Astrocyte of the cerebellum (primary cell): ENCODE data around the gene SNX22.
A peak's percentile ranks its signal among the peaks of the same experiment; 100 is the strongest.

Experiments
- DNase-seq: peaks from one replicate; pipeline ENCODE4 v3.0.0-alpha.2; 2011; ENCODE audit warnings: low read depth
- H3K4me3 ChIP-seq: 2 replicates; pipeline ENCODE4 v1.5.1; 2011; ENCODE audit warnings: mild to moderate bottlenecking, low read depth, low read length, moderate library complexity
- CTCF ChIP-seq: IDR thresholded peaks from 2 replicates; pipeline ENCODE4 v1.5.1; 2012; ENCODE audit warnings: low read length, low read depth, moderate library complexity, mild to moderate bottlenecking; ENCODE audit errors: missing control alignments
- in situ Hi-C: cut with HindIII; loops from 2 replicates; pipeline ENCODE4 v1.10.0; 2017; ENCODE audit warnings: low sequenced_read_pairs

The SNX22 gene

DNA sequence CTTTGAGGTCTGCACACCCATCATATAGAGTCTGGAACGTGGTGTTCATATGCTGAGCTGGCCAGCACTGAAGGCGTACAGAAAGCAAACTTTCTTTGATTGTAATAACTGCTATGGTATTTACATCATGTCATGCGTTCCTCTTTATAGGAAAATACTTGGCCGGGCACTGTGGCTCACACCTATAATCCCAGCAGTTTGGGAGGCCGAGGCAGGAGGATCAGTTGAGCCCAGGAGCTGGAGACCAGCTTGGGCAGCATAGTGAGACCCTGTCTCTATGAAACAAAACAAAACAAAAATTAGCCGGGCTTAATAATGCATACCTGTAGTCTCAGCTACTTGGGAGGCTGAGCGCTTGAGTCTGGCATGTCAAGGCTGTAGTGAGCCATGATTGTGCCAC lies 3.4 kb upstream of the SNX22 start:
- DNase-seq, result no peak
- H3K4me3 ChIP-seq, result no peak overlapping the region
- in situ Hi-C loops, result no loop called here
- TF ChIP-seq CTCF, result no peak

GRCh38 chr15:64148581-64148980 lies 3.0 kb upstream of the SNX22 start:
- TF ChIP-seq CTCF, result no peak
- no peak overlapping the region for H3K4me3 ChIP-seq
- in situ Hi-C loops, result no loop called here
- no peak for DNase-seq

DNA sequence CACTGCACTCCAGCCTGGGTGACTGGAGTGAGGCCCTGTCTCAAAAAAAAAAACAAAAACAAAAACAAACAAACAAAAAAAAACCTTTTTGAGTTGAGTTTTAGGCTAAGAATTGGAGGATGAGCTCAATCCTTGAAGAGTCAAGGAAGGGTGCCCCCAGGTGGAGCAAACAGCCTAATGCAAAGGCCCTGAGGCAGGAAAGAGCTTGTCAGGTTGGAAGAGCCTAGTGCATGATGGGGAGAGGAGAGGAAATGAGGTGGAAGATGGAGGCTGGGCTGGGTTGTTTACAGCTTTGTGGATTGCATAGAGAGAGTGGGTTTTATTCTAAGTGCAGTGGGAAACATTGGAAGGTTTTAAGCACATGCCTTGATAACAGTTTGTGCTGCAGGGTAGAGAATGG lies 2.1 kb upstream of the SNX22 start:
- no peak for DNase-seq
- no peak overlapping the region for H3K4me3 ChIP-seq
- no peak for TF ChIP-seq CTCF
- in situ Hi-C loops, result no loop called here

DNA sequence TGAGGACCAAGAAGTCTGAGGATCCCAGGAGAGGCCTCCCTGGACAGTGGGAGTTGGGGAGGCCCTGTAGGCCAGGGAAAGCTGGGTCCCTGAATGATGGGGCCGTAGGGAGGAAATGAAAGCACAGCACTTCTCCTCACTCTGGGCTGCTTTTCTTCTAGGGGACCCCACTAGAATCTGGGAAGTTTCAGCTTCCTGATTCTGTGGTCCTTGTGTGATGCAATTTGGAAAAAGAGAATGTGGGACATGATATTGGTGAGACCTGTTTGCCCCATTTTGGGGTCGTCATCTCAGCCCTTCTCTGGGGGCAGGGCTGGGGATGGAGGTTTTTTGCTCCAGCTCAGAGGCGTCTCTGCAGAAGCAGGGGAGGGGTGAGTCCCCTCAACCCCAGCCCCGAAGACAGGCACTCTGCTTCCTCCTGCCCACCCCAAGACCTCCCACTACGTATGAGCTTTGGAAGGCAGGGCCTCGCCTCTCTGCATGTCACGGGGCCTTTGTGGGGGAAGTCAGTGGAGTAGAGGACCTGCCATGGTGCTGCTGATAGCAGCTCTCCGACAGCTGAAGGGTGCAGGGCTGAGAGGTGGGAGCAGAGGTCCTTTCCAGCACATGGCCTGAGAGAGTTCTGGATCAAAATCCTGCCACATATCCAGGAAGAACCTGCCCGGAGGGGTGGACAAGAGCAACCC lies 1.5 kb upstream of the SNX22 start:
- TF ChIP-seq CTCF, result no peak
- H3K4me3 ChIP-seq, result no peak overlapping the region
- in situ Hi-C loops, result no loop called here
- no peak for DNase-seq

DNA sequence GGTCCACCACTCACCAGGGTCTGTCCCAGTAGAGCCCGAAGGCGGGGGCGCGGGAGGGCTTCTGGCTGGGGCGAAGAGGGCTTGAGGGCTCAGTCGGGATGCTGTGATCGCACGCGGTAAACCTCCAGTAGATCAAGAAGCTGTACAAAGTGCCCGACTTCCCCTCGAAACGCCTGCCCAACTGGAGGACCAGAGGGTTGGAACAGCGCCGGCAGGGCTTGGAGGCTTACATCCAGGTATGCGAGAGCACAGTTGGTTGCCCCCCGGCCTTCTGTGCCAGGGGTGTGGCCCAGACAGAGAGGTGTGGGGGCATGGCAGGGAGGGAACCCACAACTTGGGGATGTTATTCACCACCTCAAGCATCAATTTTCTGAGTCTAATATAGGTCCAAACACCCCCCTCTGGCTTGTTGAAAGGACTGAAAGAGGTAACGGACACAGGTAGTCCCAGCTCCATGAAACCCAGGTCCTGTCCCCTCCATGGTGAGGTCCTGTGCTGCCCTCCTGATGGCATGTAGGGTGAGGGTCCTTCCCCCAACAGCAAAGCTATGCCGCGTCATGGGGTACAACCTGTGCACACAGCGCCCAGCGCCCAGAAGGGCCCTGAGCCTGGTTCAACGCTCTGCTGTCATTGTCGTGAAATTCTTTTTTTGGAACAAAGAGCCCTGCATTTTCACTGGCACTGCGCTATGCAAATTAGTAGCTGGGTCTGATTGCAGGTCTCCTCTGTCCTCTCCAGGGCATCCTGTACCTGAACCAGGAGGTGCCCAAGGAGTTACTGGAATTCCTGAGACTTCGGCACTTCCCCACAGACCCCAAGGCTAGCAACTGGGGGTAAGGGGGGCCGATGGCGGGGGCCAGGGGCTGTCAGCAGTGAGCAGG lies 1.2 kb downstream of the SNX22 start:
- no peak for TF ChIP-seq CTCF
- peak overlapping the region; percentile 45 for H3K4me3 ChIP-seq
- in situ Hi-C loops, result no loop called here
- no peak for DNase-seq

- DNase-seq, result peak; percentile 52
- no peak overlapping the region for H3K4me3 ChIP-seq
- peak; percentile 99 for TF ChIP-seq CTCF
- in situ Hi-C loops, result no loop called here
These were observed 2.2 kb downstream of the SNX22 start for GRCh38 chr15:64153480-64154367.
